HG03025 (cell line): ENCODE data around the gene UTP3.
"Not testable (repeated sequence)": the region's sequence is repeated elsewhere in the genome, so short reads cannot be mapped to it uniquely, and the experiment has no call there.

Source experiments
- ATAC-seq: cut with Tn5 transposase; IDR thresholded peaks from one replicate; pipeline ENCODE4 v1.9.1; 2021; ENCODE audit warnings: mild to moderate bottlenecking, moderate library complexity; ENCODE audit not compliant: unreplicated experiment, low FRiP score

The UTP3 gene, protein sequence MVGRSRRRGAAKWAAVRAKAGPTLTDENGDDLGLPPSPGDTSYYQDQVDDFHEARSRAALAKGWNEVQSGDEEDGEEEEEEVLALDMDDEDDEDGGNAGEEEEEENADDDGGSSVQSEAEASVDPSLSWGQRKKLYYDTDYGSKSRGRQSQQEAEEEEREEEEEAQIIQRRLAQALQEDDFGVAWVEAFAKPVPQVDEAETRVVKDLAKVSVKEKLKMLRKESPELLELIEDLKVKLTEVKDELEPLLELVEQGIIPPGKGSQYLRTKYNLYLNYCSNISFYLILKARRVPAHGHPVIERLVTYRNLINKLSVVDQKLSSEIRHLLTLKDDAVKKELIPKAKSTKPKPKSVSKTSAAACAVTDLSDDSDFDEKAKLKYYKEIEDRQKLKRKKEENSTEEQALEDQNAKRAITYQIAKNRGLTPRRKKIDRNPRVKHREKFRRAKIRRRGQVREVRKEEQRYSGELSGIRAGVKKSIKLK

GRCh38 chr4:70687821-70688794, at the start of gene UTP3:
UTP3 (plus strand) TSS chr4:70688532; CDS start chr4:70688678, 146 bp downstream.
- ATAC-seq: peak; percentile 94

- ATAC-seq: no peak
Observed at GRCh38 chr4:70640192-70640591, 48.1 kb upstream of the UTP3 start.

GRCh38 chr4:70650741-70651140, 37.6 kb upstream of the UTP3 start:
- ATAC-seq: not testable (repeated sequence)

DNA sequence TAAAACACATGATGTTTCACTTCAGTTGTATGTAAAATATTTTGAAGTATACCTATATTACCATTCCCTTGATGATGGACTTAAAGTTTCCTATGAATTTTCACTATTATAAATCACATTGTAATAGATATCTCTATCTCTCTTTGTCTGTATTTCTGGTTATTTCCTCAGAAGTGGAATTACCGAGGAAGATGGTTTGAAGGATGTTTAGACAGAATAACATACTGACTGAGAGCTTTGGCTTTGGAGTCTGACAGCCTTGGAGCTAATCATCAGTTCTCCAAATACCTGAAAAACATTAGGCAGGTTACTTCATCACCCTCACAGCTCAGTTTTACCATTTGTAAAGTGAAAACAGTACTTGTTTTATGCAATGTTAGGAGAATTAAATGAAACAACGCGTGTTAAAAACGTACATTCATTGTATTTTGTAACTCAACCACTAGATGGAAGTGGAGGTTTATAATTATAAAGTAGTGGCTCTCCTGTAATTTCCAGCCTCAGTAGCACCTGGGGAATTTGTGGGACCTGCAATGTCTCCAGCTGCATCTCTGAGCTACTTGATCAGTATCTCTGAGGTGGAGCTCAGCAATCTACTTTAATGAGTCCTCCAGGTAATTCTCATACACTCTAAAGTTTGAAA, 36.3 kb upstream of the UTP3 start:
- no peak for ATAC-seq

GRCh38 chr4:70654605-70655011, 33.7 kb upstream of the UTP3 start:
- ATAC-seq: no peak

DNA sequence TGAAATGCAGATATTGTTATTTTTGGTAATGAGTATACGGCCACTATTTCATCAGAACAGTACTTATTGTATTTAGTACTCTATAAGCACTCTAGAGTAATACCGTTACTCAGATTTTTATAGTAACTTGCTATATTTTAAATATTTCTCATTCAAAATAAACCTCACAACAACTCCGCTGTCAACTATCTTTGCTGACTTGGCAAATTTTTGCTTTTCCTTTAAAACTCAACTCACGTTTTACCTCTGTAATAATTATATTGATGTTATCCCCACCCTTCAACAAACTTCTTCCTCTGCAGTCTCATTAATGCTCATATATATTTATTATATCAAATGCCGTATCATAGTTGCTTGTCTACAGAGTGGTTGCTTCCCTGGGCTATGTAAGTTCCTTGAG, 31.0 kb upstream of the UTP3 start:
- no peak for ATAC-seq

DNA sequence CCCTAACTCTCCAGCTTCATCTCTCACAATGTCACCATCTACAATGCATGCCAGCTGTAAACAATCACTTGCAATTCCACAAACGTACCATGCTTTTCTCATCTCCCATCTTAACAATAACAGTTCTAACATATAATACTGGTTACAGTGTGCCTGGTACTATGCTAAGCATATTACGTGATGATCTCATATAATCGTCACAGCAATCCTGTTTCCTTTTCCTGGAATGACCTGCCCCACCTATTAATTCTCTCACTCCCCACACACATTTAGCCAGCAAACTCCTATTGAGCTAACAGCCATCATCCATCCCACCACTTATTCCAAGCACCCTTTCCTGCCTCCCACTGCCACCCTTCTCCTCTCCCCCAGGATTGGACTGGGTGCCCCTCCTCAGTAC, 29.9 kb upstream of the UTP3 start:
- ATAC-seq: no peak

- no peak for ATAC-seq
Observed at GRCh38 chr4:70660106-70660505, 28.2 kb upstream of the UTP3 start.

GRCh38 chr4:70661309-70661922, 26.9 kb upstream of the UTP3 start:
- not testable (repeated sequence) for ATAC-seq

DNA sequence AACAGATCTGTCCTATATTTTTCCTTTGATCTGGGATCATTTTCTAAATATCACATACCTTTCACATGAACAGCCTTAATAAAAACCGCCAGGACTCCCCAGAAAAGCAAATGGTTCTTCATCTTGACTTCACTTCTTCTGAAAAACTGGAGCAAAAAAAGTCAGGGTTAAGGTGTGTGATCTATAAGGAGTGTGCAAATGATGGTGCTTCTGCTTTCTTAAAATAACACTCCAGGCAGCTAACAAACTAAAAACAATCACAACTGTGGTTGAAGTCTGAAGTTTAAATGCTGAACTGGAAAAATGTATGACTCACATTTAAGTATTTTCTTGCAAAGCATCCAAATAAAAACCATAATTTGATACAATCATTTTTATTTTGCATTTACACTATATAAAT, 22.0 kb upstream of the UTP3 start, which contains the start of gene JCHAIN:
TSS of gene JCHAIN (minus strand) at position 140 of the 400 bp plus-strand sequence. CDS start at position 122, 18 bp downstream.
- no peak for ATAC-seq

GRCh38 chr4:70667740-70668535, 20.4 kb upstream of the UTP3 start:
- no peak for ATAC-seq

- no peak for ATAC-seq
Observed at GRCh38 chr4:70670332-70671014, 17.9 kb upstream of the UTP3 start.

DNA sequence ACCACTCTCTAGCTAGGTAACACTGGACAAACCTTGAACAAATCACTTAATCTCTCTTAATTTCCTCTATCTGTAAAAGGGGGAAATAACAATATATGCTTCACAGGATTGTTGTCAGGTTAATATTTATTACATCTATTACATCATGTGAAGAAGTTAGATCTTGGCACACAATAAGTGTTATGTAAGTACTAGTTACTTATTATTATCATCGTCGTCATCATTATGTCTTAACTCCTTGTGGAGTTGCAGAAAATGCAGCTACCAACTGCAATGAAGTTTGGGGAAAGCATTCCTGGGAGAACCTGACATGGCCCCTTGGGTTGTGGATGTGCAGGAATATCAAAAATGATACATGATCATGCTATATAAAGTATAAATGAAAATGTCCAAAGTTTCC, 17.2 kb upstream of the UTP3 start:
- ATAC-seq: no peak

DNA sequence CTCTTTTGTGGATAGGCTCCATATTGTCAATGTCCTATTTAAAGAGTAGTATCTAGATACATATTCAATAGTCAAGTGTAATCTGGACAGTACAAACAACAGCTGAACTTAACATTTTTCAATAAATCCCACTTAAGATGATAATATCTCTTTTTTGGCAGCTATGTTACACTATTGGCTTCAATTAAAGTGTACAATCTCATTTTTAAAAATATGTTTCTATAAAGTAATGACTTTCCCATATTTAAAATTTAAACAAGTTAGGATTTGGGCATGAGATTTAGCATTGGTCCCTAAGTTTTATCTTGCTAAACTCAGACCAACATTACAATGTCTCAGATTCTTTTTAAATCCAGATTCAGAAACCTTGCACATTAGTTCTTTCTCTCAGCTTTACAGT, 14.1 kb upstream of the UTP3 start:
- ATAC-seq: no peak

DNA sequence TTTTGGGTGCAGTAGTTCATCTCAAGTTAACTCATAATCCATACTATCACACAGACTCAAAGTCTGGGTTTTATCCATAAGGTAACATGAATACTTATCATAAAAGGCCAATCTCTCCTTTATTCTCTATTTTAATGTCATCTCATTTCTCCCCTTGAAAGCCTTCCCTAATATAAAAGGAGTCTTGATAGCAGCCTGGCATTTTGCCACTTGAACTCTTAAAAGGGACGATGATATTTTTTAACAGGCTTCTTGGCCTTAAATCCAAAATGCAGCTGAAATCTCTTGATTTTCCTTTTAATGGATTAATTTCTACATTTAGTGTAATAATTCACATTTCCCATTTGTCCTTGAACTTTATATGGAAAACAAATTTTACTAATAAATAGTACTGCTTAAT, 13.6 kb upstream of the UTP3 start:
- no peak for ATAC-seq

- ATAC-seq: no peak
Observed at GRCh38 chr4:70676554-70677090, 11.7 kb upstream of the UTP3 start.

GRCh38 chr4:70678383-70678999, 9.8 kb upstream of the UTP3 start:
- peak; percentile 79 for ATAC-seq

- no peak for ATAC-seq
Observed at GRCh38 chr4:70680934-70681333, 7.4 kb upstream of the UTP3 start.
